H1 (cell line): ENCODE data around the gene FANK1. TPM values are rescaled to one million over a fixed set of nuclear protein-coding genes. Genes with fewer than 3 reads are reported as not detected.

Source experiments
- CTCF ChIA-PET: fragments of 300-600 bp; sonication (Branson Sonifier 250); formaldehyde crosslinking; loops from one replicate; lab custom pipeline; 2021; ENCODE audit not compliant: partially characterized antibody; lab: Charles Lee
- POLR2A ChIA-PET: fragments of 300-600 bp; sonication (Branson Sonifier 250); formaldehyde crosslinking; loops from one replicate; lab custom pipeline; 2021; ENCODE audit warnings: inconsistent platforms; ENCODE audit not compliant: partially characterized antibody; lab: Charles Lee
- DNase-seq, 2 experiments: peaks; one replicate each; pipeline versions ENCODE4 v3.0.0 to v3.0.0-alpha.2; 2010 to 2022; ENCODE audit warnings: low spot score in 2 of 2, low read depth in 1 of 2, mixed read lengths in 1 of 2
- FAIRE-seq: peaks from 2 replicates; lab custom pipeline; 2011; peaks lifted over from hg19 to GRCh38; lab: Jason Lieb, UNC
- H2AFZ ChIP-seq: 2 replicates; pipeline ENCODE4 v1.8.1; 2012; ENCODE audit warnings: low read length, inconsistent platforms
- H2AK5ac ChIP-seq: 2 replicates; pipeline ENCODE4 v1.6.1; 2013; ENCODE audit warnings: low read depth, low read length
- H2BK120ac ChIP-seq: replicated peaks from 2 replicates; pipeline ENCODE3; 2013; ENCODE audit warnings: low read depth, low read length, inconsistent platforms
- H2BK12ac ChIP-seq: 2 replicates; pipeline ENCODE4 v1.6.1; 2013; ENCODE audit warnings: low read depth, low read length
- H2BK15ac ChIP-seq: 2 replicates; pipeline ENCODE4 v1.6.1; 2013; ENCODE audit warnings: low read length
- H2BK20ac ChIP-seq: 2 replicates; pipeline ENCODE4 v1.6.1; 2013; ENCODE audit warnings: low read length
- H2BK5ac ChIP-seq: 2 replicates; pipeline ENCODE4 v1.6.1; 2013; ENCODE audit warnings: low read depth, low read length
- H3K14ac ChIP-seq: 2 replicates; pipeline ENCODE4 v1.6.1; 2013; ENCODE audit warnings: inconsistent platforms; ENCODE audit not compliant: insufficient read length
- H3K18ac ChIP-seq: 2 replicates; pipeline ENCODE4 v1.6.1; 2013; ENCODE audit warnings: low read length; ENCODE audit errors: extremely low read depth
- H3K23ac ChIP-seq: 2 replicates; pipeline ENCODE4 v1.6.1; 2013; ENCODE audit warnings: inconsistent platforms; ENCODE audit not compliant: insufficient read length
- H3K23me2 ChIP-seq: 2 replicates; pipeline ENCODE4 v1.6.1; 2013; ENCODE audit warnings: low read depth, low read length
- H3K27ac ChIP-seq: 2 replicates; pipeline ENCODE4 v1.6.1; 2011; ENCODE audit warnings: low read depth, low read length, inconsistent platforms
- H3K27me3 ChIP-seq, 4 experiments: replicated peaks in 1 of 4; 1 replicate in 1 of 4; 2 replicates in 3 of 4; pipeline versions ENCODE4 v1.6.1 to v1.8.1; 2011 to 2013; ENCODE audit warnings: low read length in 3 of 4, mild to moderate bottlenecking in 3 of 4, inconsistent platforms in 2 of 4, mixed read lengths in 2 of 4, moderate library complexity in 1 of 4; ENCODE audit not compliant: control insufficient read depth in 3 of 4, insufficient read depth in 3 of 4; ENCODE audit errors: extremely low read depth in 1 of 4
- H3K36me3 ChIP-seq, 4 experiments: 2 replicates each; pipeline versions ENCODE4 v1.6.1 to v1.8.1; 2011 to 2013; ENCODE audit warnings: mild to moderate bottlenecking in 4 of 4, low read length in 3 of 4, moderate library complexity in 2 of 4, control low read depth in 1 of 4, inconsistent platforms in 1 of 4; ENCODE audit not compliant: insufficient read depth in 4 of 4, control insufficient read depth in 2 of 4
- H3K4ac ChIP-seq: replicated peaks from 2 replicates; pipeline ENCODE3; 2013; ENCODE audit warnings: low read length, low read depth, mixed read lengths, inconsistent platforms; ENCODE audit not compliant: insufficient read length
- H3K4me1 ChIP-seq, 4 experiments: replicated peaks in 1 of 4; 1 replicate in 1 of 4; 2 replicates in 3 of 4; pipeline versions ENCODE4 v1.6.1 to v1.8.1; 2011 to 2013; ENCODE audit warnings: low read length in 3 of 4, inconsistent platforms in 2 of 4, mixed read lengths in 1 of 4; ENCODE audit not compliant: insufficient read depth in 4 of 4, control insufficient read depth in 3 of 4
- H3K4me2 ChIP-seq, 2 experiments: 2 replicates each; pipeline versions ENCODE4 v1.6.1 to v1.8.1; 2011 to 2013; ENCODE audit warnings: low read depth in 2 of 2, low read length in 2 of 2, control low read depth in 1 of 2, inconsistent platforms in 1 of 2, mild to moderate bottlenecking in 1 of 2; ENCODE audit not compliant: insufficient read depth in 1 of 2
- H3K4me3 ChIP-seq, 4 experiments: fragments of 200-600, 300-600 bp in 1 of 4; sonication (generic), shearing (Covaris generic), sonication (Bioruptor Twin) in 1 of 4; 2 replicates each; pipeline versions ENCODE4 v1.5.1 to v1.8.1; 2011 to 2016; ENCODE audit warnings: low read length in 4 of 4, low read depth in 3 of 4, control low read depth in 2 of 4, inconsistent platforms in 2 of 4, mild to moderate bottlenecking in 2 of 4, mixed read lengths in 1 of 4, moderate library complexity in 1 of 4; ENCODE audit not compliant: insufficient read depth in 2 of 4; ENCODE audit errors: extremely low read depth in 1 of 4
- H3K56ac ChIP-seq: replicated peaks from 2 replicates; pipeline ENCODE3; 2013; ENCODE audit warnings: low read depth, mild to moderate bottlenecking, mixed read lengths, low read length, inconsistent platforms; ENCODE audit not compliant: insufficient read length
- H3K79me1 ChIP-seq: 2 replicates; pipeline ENCODE4 v1.6.1; 2013; ENCODE audit warnings: low read depth, low read length, control low read depth
- H3K79me2 ChIP-seq, 2 experiments: 2 replicates each; pipeline versions ENCODE4 v1.6.1 to v1.8.1; 2012 to 2013; ENCODE audit warnings: low read length in 2 of 2, mild to moderate bottlenecking in 2 of 2, inconsistent platforms in 1 of 2; ENCODE audit not compliant: insufficient read depth in 2 of 2, control insufficient read depth in 1 of 2
- H3K9ac ChIP-seq, 4 experiments: replicated peaks in 1 of 4; 1 replicate in 1 of 4; 2 replicates in 3 of 4; pipeline versions ENCODE4 v1.6.1 to v1.8.1; 2011 to 2013; ENCODE audit warnings: low read depth in 3 of 4, low read length in 3 of 4, control low read depth in 2 of 4, mild to moderate bottlenecking in 2 of 4, moderate library complexity in 2 of 4, inconsistent platforms in 1 of 4; ENCODE audit errors: extremely low read depth in 1 of 4
- H3K9me3 ChIP-seq, 2 experiments: 2 replicates each; pipeline versions ENCODE4 v1.6.1 to v1.8.1; 2012 to 2013; ENCODE audit warnings: mild to moderate bottlenecking in 2 of 2, moderate library complexity in 2 of 2, control low read depth in 1 of 2, inconsistent platforms in 1 of 2, low read depth in 1 of 2, low read length in 1 of 2, mixed read lengths in 1 of 2; ENCODE audit not compliant: insufficient read depth in 2 of 2
- H4K20me1 ChIP-seq, 2 experiments: replicated peaks in 1 of 2; 2 replicates each; pipeline versions ENCODE3 to v1.8.1; 2011 to 2013; ENCODE audit warnings: inconsistent platforms in 2 of 2, low read length in 2 of 2, mild to moderate bottlenecking in 1 of 2; ENCODE audit not compliant: insufficient read depth in 2 of 2, control insufficient read depth in 1 of 2
- H4K5ac ChIP-seq: 2 replicates; pipeline ENCODE4 v1.6.1; 2013; ENCODE audit warnings: low read length, low read depth, mixed read lengths, inconsistent platforms; ENCODE audit not compliant: insufficient read length
- H4K8ac ChIP-seq: 2 replicates; pipeline ENCODE4 v1.8.0; 2013; ENCODE audit warnings: mild to moderate bottlenecking, moderate library complexity, low read length, inconsistent platforms; ENCODE audit not compliant: insufficient read depth; ENCODE audit errors: extremely low read depth
- H4K91ac ChIP-seq: replicated peaks from 2 replicates; pipeline ENCODE3; 2013; ENCODE audit warnings: low read length, mixed read lengths, inconsistent platforms; ENCODE audit not compliant: insufficient read length
- WGBS, 2 experiments: shearing (Covaris generic) in 1 of 2; methylation state at CpG; one replicate each; pipeline versions ENCODE4 v1.1.6 to v1.1.7; 2013 to 2015; ENCODE audit warnings: low lambda C conversion rate in 2 of 2, mixed read lengths in 2 of 2, inconsistent platforms in 1 of 2, low coverage in 1 of 2, missing lambda C conversion rate in 1 of 2; ENCODE audit not compliant: insufficient replicate concordance in 2 of 2, insufficient coverage in 1 of 2, insufficient read length in 1 of 2; ENCODE audit errors: extremely low coverage in 1 of 2, missing lambda C conversion rate in 1 of 2; 5-methylcytosine and 5-hydroxymethylcytosine counted together
- polyA plus RNA-seq, 7 experiments: library from polyadenylated mRNA; depleted of rRNA in 3 of 7; stranded (reverse) in 5 of 7; unstranded in 2 of 7; fragments of >200 nt in 5 of 7; fragments of 200-250 nt in 2 of 7; gene quantifications; 1 replicate in 5 of 7; 2 replicates in 1 of 7; 4 replicates in 1 of 7; pipeline versions ENCODE4 v1.2.1 to v1.2.3, GENCODE V29; 2011 to 2013; ENCODE audit warnings: missing spikeins in 2 of 7, mixed read lengths in 2 of 7
- total RNA-seq: library from RNA; stranded (reverse); fragmentation: NEBNext Ultra II Directional; extraction: Animal tissue kit (Norgen Biotek cat#: 25700); gene quantifications from 2 replicates; pipeline ENCODE4 v1.2.1, GENCODE V29; 2021

Gene FANK1
- total and polyA plus RNA-seq, 2 of the 8 experiments (the other 6 are each of a cell fraction or from before 2014, with no cell fraction given), result 1.2 TPM; not detected in 1

GRCh38 chr10:126016156-126016805, 119.9 kb downstream of the FANK1 start:
- H4K20me1 ChIP-seq, result no peaks in the 10 kb centered on the region
- H3K79me2 ChIP-seq, result no peaks in the 10 kb centered on the region
- H2AFZ ChIP-seq, result no peak overlapping the region
- no peak overlapping the region for H4K5ac ChIP-seq
- H3K4me2 ChIP-seq, result no peak overlapping the region
- no peaks in the 10 kb centered on the region for H3K9me3 ChIP-seq
- DNase-seq, result no peak
- H3K23ac ChIP-seq, result no peak overlapping the region
- no peak overlapping the region for H2BK12ac ChIP-seq
- H3K4me1 ChIP-seq, result no peaks in the 10 kb centered on the region; a peak in 1 of 7 replicates
- H3K4ac ChIP-seq, result no peak overlapping the region
- H3K79me1 ChIP-seq, result no peaks in the 10 kb centered on the region
- H3K18ac ChIP-seq, result no peak overlapping the region
- H2BK5ac ChIP-seq, result no peak overlapping the region
- no peak overlapping the region for H3K56ac ChIP-seq
- FAIRE-seq, result no peak
- POLR2A ChIA-PET, result no interaction called here
- 97% methylated on average over 4 of the region's 4 CpGs; no CpG with 5 or more reads in 1 of the 2 experiments for WGBS, 2 experiments
- H2BK120ac ChIP-seq, result no peak overlapping the region
- no peak overlapping the region for H2AK5ac ChIP-seq
- CTCF ChIA-PET, result interaction anchor here (1.3 to 1.6 kb wide), 2 partner anchors 12 to 34 kb away, joined by 3 to 6 read pairs; no protein-coding TSS in a partner anchor
- H3K14ac ChIP-seq, result no peak overlapping the region
- no peaks in the 10 kb centered on the region for H3K27me3 ChIP-seq
- H2BK20ac ChIP-seq, result no peak overlapping the region
- H3K4me3 ChIP-seq, result no peak overlapping the region
- H4K91ac ChIP-seq, result no peak overlapping the region
- H3K27ac ChIP-seq, result 0 out of 2 replicates have a peak overlapping the region, but pooled peaks have one; percentile 15
- no peak overlapping the region for H2BK15ac ChIP-seq
- H3K9ac ChIP-seq, result no peak overlapping the region
- no peaks in the 10 kb centered on the region for H3K36me3 ChIP-seq
- no peaks in the 10 kb centered on the region for H3K23me2 ChIP-seq
- no peak overlapping the region for H4K8ac ChIP-seq
